Measurements from ENCODE around the gene NDUFAF2.
"Not testable (repeated sequence)": the region's sequence is repeated elsewhere in the genome, so short reads cannot be mapped to it uniquely, and the experiment has no call there.

NDUFAF2 gene

DNA sequence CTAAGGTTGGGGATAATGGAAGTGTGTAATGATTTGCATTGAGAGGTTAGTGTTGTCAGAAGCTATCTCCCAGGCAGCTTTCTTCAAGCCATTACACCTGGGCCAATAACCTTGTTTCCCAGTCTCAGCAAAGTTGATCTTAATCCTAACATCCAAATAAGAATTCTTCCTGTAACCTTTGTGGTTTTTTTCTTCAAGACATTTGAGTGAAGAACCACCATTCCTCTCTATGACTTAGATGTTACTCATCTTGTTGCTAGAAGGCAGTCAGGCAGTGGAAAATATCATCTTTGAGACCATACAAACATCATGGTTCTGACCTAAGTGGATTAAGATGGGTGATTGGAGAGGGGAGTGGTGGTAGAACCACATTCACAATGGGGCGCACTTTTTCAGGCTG, 103.5 kb downstream of the NDUFAF2 start:
- no peak for DNase-seq (ENCODE audit: low read depth, low spot score)

DNA sequence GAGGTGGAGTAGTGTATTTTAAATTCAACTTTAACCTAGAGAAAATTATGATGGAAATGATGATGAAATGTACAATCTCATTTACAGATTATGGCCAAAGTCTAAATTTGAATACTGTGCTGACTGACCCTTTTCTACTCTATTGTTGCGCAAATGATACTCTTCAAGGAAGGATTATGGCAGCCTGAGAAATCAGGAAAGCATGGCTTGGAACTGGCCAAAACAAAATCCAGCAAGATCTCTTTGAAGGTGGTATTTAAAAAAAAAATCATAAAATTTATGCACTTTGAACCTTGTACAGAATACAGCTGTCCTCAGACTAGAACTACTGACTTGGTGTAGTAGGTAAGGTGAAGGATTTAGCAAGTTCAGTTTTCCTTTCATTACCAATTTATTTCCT, 105.3 kb downstream of the NDUFAF2 start:
- no peak for DNase-seq (ENCODE audit: low read depth, low spot score)

DNA sequence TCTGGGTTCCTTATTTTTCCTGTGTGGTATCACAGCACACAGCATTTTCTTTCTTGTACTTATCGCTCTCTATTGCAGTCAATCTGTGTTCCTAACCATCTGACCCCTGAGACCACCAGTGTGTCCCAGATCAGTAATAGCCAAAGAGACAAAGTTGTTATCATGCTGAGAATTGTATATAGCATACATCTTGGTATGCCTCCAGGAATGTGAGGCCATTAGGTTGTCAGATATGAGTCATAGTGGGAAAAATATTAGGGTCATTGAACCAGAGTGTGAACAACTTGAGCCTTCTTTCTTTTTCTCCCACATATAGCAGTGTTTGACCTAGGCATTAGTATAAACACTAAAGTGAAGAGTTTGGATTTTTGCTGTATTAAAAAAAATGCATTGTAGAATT, 106.3 kb downstream of the NDUFAF2 start:
- no peak for DNase-seq (ENCODE audit: low read depth, low spot score)

DNA sequence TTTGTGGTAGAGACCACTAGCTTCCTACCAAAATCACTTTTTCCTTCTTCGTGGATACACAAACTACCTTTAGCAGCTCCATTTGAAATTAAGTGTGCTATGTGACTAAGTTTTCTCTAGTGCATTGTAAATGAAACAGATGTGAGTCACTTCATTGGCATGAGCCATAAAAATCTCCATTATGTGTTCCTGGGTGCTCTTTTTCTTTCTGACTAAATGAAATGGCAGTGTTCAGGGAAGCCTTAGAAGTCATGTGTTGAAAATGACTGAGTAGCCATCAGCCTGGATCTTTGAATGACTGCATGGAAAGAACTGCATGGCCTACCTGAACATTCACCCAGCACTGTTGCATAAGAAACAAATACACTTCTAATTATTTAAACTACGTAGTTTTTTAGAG, 107.9 kb downstream of the NDUFAF2 start:
- DNase-seq (ENCODE audit: low read depth, low spot score), result no peak

DNA sequence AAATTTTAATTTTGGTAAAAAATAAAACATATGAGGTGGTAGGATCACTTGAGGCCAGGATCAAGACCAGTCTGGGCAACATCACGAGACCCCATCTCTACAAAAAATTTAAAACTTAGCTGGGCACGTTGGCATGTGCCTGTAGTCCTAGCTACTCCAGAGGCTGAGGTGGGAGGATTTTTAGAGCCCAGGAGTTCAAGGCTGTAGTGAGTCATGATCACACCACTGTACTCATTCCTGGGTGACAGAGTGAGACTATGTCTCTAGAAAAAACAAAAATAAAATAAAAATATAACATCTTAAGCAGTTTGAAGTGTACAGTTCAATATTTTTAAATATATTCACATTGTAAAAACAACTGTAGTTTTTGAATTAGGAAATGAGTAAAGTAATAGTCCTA, 108.9 kb downstream of the NDUFAF2 start:
- no peak for DNase-seq (ENCODE audit: low read depth, low spot score)

DNA sequence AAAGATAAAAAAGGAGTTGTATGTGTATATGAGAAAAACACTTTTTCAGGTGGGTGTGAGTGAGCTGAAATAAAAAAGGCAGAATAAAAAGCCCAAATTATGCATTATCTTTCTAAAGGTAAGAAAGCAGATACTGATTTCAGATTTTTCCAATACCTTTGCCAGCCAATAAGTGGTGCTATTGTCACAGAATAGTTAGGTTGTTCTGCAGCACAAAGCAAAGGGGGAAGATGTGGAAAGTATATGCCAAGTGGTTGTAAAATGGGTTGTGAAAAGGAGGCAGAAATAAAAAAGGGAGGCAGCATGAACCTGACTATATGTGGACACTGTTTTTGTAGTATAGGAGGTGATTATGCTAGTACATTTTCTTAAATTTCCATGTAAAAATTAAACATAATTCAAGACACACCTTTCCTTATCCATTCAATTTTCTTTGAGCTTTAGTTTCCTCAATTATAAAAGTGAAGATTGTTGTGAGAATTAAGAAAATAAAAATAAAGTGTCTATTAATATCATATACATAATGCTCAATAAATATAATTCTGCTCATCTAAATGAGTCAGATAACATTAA, 110.5 kb downstream of the NDUFAF2 start:
- no peak for DNase-seq (ENCODE audit: low read depth, low spot score)

DNA sequence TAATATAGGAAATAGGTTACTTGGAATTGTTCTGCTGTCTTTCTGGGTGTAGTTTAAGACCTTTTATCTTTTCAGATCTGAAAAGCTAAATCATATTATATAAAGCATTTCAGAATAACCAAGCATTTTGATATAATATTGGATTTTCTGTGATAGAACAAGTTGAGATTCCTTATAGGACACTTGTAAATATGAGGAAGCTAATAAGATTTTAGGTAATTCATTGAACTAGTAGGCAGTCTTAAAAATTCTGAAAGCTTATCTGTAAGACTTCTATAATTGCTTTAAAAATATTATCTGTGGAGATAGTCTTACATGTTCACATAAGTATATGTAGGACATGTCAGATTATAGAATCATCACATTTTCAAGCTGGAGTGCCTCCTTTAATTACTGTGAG, 114.5 kb downstream of the NDUFAF2 start:
- no peak for DNase-seq (ENCODE audit: low read depth, low spot score)

DNA sequence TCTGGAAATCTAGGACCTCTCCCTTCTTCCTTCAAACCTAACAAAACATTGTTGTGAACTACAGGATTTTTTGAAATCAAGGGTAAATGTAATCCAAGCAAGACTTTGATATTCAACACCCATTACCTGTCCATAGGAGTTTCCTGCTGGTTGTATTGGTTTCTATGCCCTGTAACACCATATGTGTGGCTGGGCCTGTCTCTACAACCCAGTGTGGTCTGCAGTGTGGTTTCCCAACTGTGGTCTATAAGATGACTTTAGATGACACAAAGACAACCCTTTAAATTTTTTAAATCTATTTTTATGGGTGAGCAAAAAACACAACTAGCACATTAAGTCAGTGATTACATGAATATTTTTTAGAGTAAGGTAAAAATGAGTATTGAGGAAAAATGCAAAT, 124.1 kb downstream of the NDUFAF2 start:
- no peak for DNase-seq (ENCODE audit: low read depth, low spot score)

DNA sequence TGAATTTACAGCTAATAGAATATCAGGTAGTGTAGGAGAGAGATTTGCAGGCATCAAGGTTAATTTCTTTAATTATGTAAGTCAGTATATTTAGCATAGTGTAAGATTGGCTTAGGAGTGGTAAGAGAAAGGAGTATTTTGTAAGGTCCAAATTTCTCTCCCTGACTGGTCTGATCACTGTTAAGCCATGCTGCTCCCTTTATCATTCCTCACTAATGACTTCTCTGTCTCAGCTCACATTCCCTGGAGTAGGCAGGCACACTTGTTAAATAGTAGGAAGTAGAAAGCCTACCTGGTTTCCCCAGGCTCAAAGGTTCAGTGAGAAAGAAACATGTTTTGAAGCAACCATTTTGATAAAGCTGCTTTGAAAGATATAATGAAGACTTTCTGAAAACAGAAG, 126.5 kb downstream of the NDUFAF2 start:
- no peak for DNase-seq (ENCODE audit: low read depth, low spot score)

DNA sequence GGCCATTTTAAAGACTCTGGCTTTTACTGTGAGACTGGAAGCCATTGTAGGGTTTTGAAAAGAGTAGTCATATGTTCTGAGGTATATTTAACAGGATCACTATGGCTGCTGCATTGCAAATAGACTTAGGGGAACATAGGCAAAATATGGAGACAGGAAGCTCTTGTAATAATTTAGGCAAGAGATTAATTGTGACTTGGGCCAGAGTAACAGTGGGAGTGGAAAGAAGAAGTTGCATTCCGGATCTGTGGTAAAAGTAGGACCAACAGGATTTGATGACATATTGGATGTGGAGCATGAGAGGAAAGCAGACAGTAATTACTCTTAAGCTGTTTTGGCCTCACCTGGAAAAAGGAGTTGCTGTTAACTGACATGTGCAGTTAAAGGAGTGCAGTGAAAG, 131.6 kb downstream of the NDUFAF2 start:
- DNase-seq (ENCODE audit: low read depth, low spot score), result no peak

DNA sequence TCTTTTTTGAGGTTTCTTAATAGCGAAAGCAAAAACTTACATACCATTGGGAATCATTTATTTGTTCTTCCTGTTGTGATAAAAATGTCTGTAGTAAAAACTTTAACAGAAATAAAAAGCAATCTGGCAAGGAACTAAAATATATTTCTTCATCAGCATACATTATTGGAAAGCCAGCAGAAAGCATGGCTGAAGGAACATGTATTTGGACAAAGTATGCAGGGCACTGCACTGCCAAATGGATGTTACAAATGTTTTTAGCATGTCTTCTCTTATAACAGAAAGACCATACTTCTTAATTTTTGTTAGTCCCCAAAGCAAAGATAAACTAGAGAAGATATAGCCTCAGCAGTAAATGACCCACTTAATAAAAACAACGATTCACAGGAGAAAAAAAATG, 136.7 kb downstream of the NDUFAF2 start:
- DNase-seq (ENCODE audit: low read depth, low spot score), result no peak

DNA sequence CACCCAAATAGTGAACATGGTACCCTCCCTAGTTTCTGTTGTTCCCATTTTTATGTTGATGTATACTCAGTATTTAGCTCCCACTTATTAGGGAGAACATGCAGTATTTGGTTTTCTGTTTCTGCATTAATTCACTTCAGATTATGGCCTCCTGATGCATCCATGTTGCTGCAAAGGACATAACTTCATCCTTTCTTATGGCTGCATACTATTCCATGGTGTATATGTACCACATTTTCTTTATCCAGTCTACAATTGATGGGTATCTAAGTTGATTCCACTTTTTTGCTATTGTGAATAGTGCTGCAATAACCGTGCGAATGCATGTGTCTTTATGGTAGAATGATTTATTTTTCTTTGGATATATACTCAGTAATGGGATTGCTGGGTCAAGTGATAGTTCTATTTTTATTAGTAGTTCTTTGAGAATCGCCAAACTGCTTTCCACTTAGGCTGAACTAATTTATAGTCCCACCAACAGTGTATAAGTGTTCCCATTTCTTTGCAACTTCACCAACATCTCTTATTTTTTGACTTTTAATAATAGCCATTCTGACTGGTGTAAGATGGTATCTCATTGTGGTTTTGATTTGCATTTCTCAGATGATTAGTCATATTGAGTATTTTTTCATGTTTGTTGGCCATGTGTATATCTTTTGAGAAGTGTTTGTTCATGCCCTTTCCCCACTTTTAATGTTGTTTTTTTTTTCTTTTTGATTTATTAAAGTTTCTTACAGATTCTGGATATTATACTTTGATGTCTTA, 137.7 kb downstream of the NDUFAF2 start:
- DNase-seq (ENCODE audit: low read depth, low spot score), result no peak

DNA sequence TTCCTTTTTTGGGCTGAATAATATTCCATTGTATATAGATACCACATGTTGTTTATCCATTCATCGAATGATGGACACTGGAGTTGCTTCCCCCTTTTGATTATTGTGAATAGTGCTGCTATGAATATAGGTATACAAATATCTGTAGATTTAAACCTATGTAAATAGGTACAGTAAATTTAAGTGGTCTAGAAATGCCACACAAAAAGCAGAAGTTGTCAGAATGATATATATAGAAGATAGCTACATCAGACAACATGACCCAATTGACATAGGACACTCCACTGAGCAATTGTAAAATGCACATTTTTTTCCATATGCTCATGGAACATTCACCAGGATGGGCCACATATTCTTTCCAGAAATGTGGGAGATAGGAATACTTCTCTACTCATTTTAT, 139.7 kb downstream of the NDUFAF2 start:
- no peak for DNase-seq (ENCODE audit: low read depth, low spot score)

DNA sequence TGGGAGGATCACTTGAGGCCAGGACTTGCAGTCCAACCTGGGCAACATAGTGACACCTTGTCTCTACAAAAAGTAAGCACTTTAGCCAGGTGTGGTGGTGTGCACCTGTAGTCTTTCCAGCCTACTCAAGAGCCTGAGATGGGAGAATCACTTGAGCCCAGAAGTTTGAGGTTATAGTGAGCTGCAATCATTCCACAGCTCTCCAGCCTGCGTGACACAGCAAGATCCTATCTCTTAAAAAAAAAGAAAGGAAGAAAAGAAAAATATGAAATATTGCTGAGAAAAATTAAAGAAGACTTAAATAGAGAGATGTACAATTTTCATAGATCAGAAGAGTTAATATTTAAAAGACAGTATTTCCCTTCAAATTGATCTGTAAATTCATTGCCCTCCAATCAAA, 140.9 kb downstream of the NDUFAF2 start:
- no peak for DNase-seq (ENCODE audit: low read depth, low spot score)

DNA sequence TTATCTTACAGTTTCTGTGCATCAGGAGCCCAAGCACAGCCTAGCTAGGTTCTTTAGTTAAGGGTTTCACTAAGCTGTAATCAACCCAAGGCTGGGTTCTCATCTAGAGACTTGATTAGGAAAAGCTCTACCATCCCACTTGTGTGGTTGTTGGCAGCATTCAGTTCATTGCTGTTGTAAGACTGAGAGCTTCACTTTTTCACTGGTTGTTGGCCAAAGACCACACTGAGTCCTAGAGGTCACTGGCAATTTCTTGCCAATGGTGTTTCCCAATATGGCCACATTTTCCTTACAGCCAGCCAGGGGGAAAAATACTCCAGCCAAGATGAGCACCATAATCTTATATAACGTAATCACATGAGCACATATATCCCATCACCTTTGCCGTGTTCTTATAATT, 142.9 kb downstream of the NDUFAF2 start:
- DNase-seq (ENCODE audit: low read depth, low spot score), result no peak

DNA sequence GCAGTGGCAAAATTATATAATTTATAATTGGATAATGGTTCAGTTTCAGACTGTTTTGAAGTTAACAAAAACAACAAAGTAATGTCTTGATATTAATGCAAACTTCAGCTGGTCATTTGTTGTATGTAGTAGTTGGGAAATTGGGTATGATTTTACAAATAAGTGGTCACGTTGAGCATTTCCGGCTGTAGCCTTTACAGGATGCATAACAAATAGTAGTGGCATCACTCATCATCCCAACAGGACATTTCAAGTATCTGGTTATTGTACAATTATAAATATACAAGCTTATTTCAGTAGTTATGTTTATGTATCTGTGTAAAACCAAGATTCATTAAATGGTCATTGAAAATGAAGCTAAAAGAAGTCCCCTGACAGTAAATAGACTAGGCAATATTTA, 144.3 kb downstream of the NDUFAF2 start:
- DNase-seq (ENCODE audit: low read depth, low spot score), result no peak

DNA sequence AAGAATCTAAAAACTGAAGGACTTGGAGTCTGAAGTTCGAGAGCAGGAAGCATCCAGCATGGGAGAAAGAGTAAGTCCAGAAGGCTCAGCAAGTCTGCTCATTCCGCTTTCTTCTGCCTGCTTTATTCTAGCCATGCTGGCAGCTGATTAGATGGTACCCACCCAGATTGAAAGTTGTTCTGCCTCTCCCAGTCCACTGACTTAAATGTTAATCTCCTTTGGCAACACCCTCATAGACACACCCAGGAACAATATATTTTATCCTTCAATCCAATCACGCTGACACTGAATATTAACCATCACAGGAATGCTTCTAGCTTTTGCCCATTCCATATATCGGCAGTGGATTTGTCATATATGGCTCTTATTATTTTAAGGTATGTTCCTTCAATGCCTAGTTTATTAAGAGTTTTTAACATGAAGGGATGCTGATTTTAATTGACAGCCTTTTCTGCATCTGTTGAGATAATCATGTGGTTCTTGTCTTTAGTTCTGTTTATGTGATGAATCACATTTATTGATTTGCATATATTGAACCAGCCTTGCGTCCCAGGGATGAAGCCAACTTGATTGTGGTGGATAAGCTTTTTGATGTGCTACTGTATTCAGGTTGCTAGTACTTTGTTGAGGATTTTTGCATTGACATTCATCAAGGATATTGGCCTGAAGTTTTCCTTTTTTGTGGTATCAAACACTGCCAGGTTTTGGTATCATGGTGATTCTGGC, 148.2 kb downstream of the NDUFAF2 start:
- DNase-seq (ENCODE audit: low read depth, low spot score), result not testable (repeated sequence)

DNA sequence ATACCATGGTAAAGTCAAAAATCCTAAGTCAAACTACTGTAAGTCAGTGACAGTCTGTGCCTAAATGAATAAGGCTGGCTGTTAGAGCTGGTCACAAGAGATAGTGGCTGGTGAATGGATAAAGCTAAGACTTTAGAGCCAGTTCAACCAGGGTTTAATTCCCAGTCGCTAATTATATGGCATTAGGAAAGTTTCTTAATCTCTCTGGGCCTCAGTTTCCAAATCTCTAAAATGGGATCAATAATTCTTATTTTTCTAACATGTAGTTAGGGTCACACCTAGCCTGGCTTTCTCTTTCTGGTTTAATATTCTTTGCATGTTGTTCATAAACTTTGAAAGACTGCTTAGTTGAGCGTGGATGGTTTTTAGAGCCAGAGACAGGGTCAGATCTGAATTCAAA, 152.5 kb downstream of the NDUFAF2 start:
- DNase-seq (ENCODE audit: low read depth, low spot score), result no peak

DNA sequence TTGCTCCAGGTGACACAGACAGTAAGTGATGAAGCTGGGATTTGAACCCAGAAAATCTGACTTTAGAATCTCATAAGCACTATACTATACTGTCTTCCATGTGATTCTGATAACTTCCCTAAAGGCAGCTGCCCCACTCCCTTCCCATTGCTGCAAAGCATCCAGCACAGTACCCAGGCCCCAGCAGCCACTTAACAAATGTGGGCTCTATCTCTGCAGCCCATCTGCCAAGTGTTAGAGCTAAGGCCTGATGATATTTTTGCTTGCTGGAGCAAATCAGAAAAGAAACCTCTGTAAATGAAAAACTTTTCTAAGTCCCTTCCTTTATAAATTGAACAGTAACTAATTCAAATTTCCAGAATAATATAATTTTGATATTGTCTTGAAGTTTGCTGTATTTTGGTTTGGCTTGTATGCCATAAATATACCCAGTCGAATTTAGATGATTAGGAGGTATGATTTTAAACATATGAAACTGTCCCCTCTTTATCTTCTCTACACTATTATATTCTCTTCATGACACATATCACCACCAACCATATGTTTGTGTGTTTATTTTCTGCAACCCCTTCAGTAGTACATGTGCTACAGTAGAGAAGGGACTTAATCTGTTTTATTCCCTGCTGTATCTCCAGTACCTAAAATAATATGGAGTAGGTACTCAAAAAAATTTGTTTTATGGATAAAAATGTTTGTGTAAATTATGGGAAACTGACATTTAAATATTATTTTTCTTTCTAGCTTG, 153.4 kb downstream of the NDUFAF2 start:
- DNase-seq (ENCODE audit: low read depth, low spot score), result no peak

DNA sequence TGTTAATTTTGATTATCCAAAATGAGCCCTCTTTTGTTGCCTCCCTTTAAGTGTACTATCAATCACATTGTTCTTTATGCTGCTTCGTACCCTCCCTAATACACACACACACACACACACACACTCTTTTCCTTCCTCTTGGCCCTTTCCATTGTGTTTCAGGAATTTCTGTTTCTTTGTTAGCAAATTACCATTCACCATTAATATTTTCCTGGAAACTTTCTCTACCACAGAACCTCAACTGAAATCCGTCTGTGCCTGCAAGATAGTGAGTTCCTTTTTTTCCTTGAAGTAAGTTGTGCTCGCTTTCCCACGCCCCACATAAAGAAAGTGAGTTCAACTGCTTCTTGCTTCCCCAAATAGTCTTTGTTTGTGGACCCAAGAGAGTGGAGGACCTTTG, 155.4 kb downstream of the NDUFAF2 start:
- no peak for DNase-seq (ENCODE audit: low read depth, low spot score)

DNA sequence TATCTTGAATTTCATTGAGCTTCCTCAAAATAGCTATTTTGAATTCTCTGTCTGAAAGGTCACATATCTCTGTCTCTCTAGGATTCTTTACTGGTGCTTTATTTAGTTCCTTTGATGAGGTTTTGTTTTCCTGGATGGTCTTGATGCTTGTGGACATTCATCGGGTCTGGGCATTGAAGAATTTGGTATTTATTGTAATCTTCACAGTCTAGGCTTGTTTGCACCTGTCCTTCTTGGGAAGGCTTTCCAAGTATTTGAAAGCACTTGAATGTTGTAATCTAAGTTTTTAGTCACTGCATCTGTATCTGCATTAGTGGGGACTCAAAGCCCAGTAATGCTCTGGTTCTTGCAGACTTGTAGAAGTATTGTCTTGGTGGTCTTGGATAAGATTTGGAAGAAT, 169.4 kb downstream of the NDUFAF2 start:
- no peak for DNase-seq (ENCODE audit: low read depth, low spot score)

DNA sequence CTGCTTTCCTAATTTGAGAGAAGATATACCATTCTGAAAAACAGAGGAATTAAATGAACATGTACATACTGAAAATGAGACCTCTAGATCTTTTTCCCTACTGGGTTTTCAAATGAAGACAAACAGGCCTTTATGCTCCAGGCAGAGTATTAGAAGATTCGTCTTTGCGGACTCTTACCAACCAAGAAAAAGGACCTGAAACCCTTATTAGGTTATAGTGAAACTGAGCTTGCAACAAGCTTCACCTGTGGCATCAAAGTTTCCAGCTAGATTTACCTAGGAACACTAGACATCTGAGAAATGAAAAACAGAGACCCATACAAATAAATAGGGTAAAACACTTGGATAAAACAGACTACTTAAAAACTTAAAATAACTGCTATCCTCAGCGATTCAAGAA, 171.0 kb downstream of the NDUFAF2 start:
- DNase-seq (ENCODE audit: low read depth, low spot score), result no peak
